GM21528 (cell line): ENCODE data around the gene RAE1.

Experiments used
- ATAC-seq: cut with Tn5 transposase; IDR thresholded peaks from one replicate; pipeline ENCODE4 v1.9.1; 2021; ENCODE audit warnings: mild to moderate bottlenecking, moderate library complexity; ENCODE audit not compliant: unreplicated experiment, low FRiP score

The RAE1 gene

GRCh38 chr20:57398231-57398821 is 47.3 kb downstream of the RAE1 start:
- ATAC-seq: peak; percentile 56

DNA sequence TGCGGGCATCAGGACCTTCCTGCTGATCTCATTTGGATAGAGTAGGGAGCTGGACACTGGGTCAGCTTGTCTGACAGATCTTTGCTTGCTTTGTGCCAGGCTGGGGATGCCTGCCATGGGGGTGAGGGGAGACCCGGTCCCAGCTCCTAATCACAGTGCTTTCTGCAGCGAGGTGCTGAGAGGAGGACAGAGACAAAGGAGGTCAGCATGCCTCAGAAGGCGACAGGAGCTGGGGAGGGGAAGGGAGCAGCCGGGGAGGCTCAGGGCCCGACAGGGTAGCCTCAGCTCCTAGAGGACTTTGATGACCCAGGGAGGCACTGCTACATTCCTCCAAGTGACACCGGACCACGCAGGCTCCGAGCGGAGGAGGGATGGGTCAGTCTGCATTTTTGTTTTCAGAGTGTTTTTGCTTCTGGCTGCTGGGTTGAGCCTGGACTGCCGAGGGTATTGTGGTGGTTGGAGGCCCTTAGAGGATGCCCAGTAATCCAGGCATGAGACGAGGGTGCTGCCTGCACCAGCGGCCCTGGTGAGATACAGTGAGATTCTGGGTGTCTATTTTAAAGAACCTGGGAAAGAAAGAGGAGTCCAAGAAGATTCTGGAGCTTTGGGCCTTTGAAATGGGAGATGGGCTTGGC is 48.0 kb downstream of the RAE1 start:
- ATAC-seq: no peak

GRCh38 chr20:57399587-57400155 is 48.6 kb downstream of the RAE1 start:
- ATAC-seq: peak; percentile 40

- ATAC-seq: no peak
These were observed 49.2 kb downstream of the RAE1 start for GRCh38 chr20:57400231-57400701.

DNA sequence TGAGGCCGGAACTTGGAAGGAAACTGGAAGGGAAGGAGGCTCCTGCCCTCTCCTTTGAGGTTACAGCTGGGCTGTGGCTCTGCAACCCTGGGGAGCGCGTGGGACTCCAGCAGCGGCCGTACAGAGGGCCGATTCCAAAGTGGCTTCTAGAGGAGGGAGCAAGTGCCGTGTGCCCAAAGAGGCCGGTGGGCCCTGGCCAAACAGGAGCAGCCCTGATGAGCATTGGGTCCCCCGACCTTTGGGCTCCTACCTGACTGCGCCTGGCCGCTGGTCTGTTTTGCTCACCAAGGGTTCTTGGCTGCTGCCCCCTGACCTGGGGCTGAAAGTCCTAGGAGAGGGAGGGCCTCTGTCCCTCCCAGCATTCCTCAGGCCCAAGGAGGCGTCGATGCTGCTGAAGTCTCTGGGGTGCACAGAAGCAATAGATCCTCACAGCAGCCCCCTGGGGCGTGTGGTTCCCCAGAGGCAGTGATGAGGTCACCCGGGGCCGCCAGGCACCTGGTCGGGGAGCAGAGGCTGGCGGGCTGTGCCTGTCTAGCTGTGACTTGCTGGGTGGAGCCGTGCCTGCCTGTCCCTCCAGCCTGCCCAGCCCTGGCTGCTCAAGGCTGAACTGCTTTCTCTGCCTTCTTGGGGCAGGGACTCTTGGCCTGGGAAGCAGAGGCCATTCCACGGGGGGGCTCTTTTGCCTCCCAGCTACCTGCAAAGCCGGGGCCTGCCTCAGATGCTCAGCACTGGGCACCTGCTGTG is 49.9 kb downstream of the RAE1 start:
- no peak for ATAC-seq

DNA sequence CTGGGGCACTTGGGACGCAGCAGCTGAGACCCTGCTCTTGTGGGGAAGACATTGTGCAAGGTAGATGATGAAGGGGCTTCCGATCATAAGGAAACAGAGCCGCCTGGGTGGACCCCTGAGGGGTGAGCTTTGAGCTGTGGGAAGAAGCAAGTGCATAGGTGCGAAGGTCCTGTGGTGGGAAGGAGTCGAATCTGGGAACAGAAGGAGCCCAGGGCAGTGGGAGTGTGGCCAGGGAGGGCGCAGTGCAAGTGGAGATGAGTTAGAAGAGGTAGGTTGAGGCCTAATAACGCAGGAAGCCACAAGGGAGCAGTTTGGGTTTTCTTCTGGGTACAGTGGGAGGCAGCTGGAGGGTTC is 50.5 kb downstream of the RAE1 start:
- ATAC-seq: no peak

GRCh38 chr20:57402206-57403125 is 51.4 kb downstream of the RAE1 start:
- ATAC-seq: no peak

- ATAC-seq: no peak
These were observed 52.2 kb downstream of the RAE1 start for GRCh38 chr20:57403216-57403615.

DNA sequence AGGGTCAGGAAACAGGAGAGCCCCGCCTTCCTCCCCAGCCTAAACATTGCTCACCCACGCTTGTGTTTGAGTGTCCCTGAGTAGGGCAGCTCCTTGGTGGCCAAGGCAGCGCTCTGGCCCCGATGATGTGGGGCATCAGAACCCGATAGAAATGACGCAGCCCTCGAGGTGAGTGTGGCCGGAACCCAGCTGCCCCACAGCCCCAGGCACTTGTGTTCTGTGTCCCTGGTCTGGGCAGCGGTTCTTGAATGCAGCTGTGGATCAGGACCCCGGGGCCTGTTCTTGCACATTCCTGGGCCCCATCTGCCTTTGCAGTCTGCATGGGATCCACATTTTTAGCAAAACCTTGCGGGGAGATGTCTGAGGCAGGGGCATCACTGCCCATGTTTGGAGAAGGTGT is 53.0 kb downstream of the RAE1 start:
- no peak for ATAC-seq

DNA sequence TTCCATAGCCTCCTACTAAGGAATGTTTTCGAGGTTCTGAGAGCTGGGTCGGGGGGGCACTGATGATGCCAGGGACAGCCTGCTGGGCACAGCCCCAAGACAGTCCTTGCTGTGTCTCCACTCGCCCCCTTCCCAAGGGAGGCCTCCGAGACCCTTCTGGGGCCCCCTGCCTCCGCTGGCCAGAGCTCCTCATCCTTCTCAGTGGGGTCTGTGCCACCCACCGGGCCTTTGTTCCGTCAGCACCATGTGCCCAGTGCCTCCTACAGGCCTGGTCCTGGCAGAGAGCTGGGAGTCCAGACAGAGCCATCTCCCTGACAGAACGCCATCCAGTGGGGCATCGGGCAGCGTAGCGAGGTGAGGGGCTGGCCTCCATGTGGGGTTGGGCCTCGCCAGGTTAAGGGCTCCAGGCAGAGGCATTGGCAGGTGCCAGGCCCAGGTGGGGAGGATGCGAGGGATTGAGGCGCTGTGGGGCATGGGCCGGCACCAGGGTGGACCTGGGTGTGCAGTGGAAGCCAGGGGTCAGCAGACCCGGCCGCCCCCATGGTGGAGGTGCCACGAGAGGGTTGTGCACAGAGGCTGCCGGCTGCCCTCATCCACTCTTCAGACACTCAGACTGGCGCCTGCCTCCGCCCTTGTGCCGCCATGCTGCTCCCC is 53.5 kb downstream of the RAE1 start:
- ATAC-seq: no peak

- ATAC-seq: no peak
These were observed 54.4 kb downstream of the RAE1 start for GRCh38 chr20:57405236-57406016.

GRCh38 chr20:57407541-57407956 is 56.5 kb downstream of the RAE1 start:
- no peak for ATAC-seq

DNA sequence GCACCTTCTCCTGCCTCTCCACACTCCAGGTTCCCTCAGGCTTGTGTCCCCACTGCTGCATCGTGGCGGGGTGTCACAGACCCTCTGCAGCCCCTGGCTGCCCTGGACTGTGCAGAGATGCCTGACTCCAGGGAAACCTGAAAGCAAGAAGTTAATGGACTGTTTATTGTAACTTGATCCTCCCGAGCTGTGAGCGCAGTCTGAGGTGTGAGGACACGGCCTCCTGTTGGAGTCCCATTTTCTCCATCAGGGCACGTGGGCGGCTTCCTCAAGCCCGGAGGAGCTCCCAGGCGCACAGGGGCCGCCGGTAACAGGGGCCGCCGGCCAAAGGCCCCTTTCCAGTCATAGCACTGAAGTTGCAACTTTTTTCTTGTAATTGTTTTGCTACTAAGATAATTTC is 57.1 kb downstream of the RAE1 start:
- ATAC-seq: no peak

- ATAC-seq: no peak
These were observed 57.6 kb downstream of the RAE1 start for GRCh38 chr20:57408536-57409233.

DNA sequence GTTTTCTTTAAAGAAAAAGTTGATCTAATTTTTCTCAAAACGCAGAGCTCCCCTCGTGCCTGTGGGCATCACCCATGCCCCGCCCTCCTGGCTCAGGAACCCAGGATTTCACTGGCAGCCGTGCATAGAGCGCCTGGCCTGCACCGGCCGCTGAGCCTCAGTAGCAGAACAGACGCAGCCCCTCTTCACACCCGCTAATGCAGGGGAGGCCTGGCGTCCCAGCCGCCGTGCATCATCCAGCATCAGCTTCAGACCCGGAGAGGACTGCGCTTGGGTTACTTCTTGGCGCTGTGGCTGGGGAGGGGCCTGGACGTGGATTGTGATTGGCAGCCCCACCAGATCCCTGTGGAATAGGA is 58.2 kb downstream of the RAE1 start:
- ATAC-seq: no peak

DNA sequence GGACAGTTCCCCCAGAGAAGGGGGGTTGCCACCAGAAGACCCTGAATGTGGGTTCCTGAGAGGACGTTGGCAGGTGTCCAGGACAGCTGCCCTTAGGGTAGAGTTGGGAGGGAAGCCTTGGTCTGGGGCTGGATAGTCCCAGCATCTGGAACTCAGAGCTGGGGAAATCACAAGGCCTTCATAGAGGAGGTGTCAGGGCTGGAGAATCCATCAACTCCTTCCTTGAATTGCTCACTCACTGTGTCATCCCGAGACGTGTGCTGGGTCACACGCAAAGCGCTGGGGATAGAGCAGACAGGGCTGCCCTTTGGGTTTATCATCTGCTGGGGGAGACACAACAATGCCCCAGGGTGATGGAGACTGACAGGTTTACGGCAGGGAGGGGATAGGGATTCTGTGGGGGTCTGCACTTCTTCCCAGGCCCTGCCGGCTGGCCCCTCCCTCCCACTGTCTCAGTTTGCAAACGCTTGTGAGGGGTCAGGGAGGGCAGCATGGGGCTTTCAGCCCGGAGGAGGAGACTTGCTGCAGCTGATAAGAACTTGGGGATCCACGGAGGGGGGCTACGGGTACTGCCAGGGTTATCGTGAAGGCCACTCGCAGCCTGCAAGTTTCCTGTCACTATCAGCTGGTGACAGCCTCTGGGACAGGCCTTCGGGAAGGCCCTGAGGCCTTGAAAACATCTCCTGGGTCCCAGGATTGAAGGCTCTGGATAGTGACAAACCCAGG is 58.8 kb downstream of the RAE1 start:
- no peak for ATAC-seq

- ATAC-seq: no peak
These were observed 59.4 kb downstream of the RAE1 start for GRCh38 chr20:57410398-57410920.

DNA sequence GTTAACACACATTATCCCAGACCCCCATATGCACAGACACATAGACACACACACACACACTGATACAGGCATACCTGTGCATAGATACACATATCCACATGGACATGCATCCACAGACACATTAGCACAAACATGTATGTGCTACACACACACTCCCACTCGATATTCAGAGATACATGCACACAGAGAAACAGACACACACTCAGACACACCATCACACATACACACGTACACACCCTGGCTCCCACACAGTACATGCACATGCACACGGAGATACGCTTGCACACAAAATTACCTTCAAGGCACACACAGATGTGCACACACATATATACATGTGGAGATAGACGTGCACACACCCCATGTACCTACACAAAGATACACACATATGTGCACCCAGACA is 59.9 kb downstream of the RAE1 start:
- ATAC-seq: no peak
